ENCODE data around the gene RBM22. TPM values are rescaled to one million over a fixed set of nuclear protein-coding genes. Genes with fewer than 3 reads are reported as not detected.

Gene RBM22
- total RNA-seq, 1 experiment from 2014 or later = 34.0 TPM

- TF ChIP-seq FOXP4 (CRISPR knock-in tag; IDR thresholded peaks at IDR 0.05) = 0 out of 2 replicates have a peak, but pooled peaks have one; percentile 30
- TF ChIP-seq ZNF671 (CRISPR knock-in tag; IDR thresholded peaks at IDR 0.05) = no peak
- TF ChIP-seq CREM (CRISPR knock-in tag; IDR thresholded peaks at IDR 0.05) = no peak
- TF ChIP-seq SP1 (CRISPR knock-in tag; conservative IDR thresholded peaks at IDR 0.05) = 0 out of 2 replicates have a peak, but pooled peaks have one; percentile 31
- 0 out of 2 replicates have a peak, but pooled peaks have one; percentile 36 for TF ChIP-seq TEAD1 (CRISPR knock-in tag; IDR thresholded peaks at IDR 0.05)
- TF ChIP-seq PRDM15 (CRISPR knock-in tag; IDR thresholded peaks at IDR 0.05) = no peak
- TF ChIP-seq HMGA2 (CRISPR knock-in tag; IDR thresholded peaks at IDR 0.05) = no peak
Observed at GRCh38 chr5:150670275-150670947, 30.5 kb downstream of the RBM22 start (continued).

DNA sequence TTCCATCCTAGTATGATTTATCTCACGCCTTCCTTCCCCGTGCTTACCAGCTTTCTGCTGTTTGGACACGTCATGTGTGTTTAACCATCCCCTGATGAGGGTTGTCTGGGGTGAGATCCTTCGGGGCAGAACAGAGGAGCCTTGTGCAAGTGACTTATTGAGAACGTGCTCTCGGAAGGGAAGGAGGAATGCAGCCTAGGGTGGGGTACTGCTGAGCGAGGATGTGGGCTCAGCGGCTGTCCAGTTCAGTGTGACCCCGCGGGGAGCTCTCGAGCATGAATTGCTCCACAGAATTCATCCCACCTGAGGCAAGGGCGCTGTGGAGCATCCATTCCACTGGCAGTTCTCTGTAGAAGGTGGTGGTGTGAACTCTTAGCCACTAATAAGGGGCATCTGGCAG, 35.8 kb downstream of the RBM22 start:
- ChIA-PET CTCF (interaction anchor here (0.5 to 2.1 kb wide), 2 partner anchors 104 to 226 kb away, joined by 3 to 7 read pairs; no protein-coding TSS in a partner anchor), POLR2A (interaction anchor here (0.7 kb wide), 1 partner anchor 221 kb away, joined by 3 read pairs; no protein-coding TSS in a partner anchor)
- DNase-seq (ENCODE audit: low spot score) (no peak), ATAC-seq (no peak)
- Mint-ChIP-seq H3K4me1 (peaks cover 22% of the 10 kb centered on the region), H3K27me3 (ENCODE audit: low read depth) (peaks cover 2% of the 10 kb centered on the region; the same call in 1 of the 2 replicates), H3K36me3 (peaks cover 2% of the 10 kb centered on the region), H3K27ac (no peak overlapping the region), H3K4me3 (no peak overlapping the region), H3K9me3 (peaks cover 2% of the 10 kb centered on the region; the same call in 1 of the 2 replicates)
- TF ChIP-seq RELA (CRISPR knock-in tag; IDR thresholded peaks at IDR 0.05; ENCODE audit: borderline replicate concordance) (no peak), ZBTB21 (CRISPR knock-in tag; IDR thresholded peaks at IDR 0.05; ENCODE audit: borderline replicate concordance) (no peak), SOX15 (CRISPR knock-in tag; IDR thresholded peaks at IDR 0.05) (no peak), FOXJ3 (CRISPR knock-in tag; IDR thresholded peaks at IDR 0.05; ENCODE audit: borderline replicate concordance) (no peak), SMAD4 (CRISPR knock-in tag; IDR thresholded peaks at IDR 0.05) (no peak), ELF4 (CRISPR knock-in tag; IDR thresholded peaks at IDR 0.05; ENCODE audit: low read depth) (no peak), E2F1 (CRISPR knock-in tag; IDR thresholded peaks at IDR 0.05) (no peak), JAZF1 (CRISPR knock-in tag; IDR thresholded peaks at IDR 0.05) (no peak), ETV6 (CRISPR knock-in tag; IDR thresholded peaks at IDR 0.05) (no peak), PRRX2 (CRISPR knock-in tag; IDR thresholded peaks at IDR 0.05) (no peak), JUN (CRISPR knock-in tag; IDR thresholded peaks at IDR 0.05) (no peak), ZNF121 (CRISPR knock-in tag; IDR thresholded peaks at IDR 0.05) (no peak), FOXP1 (CRISPR knock-in tag; IDR thresholded peaks at IDR 0.05; ENCODE audit: borderline replicate concordance) (no peak), IRF1 (CRISPR knock-in tag; IDR thresholded peaks at IDR 0.05) (no peak), SMAD3 (CRISPR knock-in tag; IDR thresholded peaks at IDR 0.05; ENCODE audit: borderline replicate concordance) (no peak)
- TF ChIP-seq, protein P1, sequence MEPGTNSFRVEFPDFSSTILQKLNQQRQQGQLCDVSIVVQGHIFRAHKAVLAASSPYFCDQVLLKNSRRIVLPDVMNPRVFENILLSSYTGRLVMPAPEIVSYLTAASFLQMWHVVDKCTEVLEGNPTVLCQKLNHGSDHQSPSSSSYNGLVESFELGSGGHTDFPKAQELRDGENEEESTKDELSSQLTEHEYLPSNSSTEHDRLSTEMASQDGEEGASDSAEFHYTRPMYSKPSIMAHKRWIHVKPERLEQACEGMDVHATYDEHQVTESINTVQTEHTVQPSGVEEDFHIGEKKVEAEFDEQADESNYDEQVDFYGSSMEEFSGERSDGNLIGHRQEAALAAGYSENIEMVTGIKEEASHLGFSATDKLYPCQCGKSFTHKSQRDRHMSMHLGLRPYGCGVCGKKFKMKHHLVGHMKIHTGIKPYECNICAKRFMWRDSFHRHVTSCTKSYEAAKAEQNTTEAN (CRISPR knock-in tag; IDR thresholded peaks at IDR 0.05) = no peak
- TF ChIP-seq, protein P2, sequence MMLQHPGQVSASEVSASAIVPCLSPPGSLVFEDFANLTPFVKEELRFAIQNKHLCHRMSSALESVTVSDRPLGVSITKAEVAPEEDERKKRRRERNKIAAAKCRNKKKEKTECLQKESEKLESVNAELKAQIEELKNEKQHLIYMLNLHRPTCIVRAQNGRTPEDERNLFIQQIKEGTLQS (CRISPR knock-in tag; conservative IDR thresholded peaks at IDR 0.05) = no peak

Measured in WTC11 (cell line).